ENCODE data around the gene STRADB.

STRADB gene

DNA sequence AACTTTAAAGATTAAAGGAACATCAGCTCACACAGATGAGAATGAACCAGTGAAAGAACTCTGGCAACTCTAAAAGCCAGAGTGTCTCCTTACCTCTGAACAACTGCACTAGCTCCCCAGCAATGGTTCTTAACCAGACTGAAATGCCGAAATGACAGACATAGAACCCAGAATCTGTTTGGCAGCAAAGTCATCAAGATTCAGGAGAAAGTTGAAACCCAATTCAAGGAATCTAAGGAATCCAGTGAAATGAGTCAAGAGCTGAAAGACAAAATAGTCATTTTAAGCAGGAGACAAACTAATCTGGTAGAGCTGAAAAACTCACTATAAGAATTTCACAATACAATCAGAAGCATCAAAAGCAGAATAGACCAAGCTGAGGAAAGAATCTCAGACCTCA lies 72.0 kb downstream of the STRADB start:
- Histone ChIP-seq H3K27me3 (ENCODE audit: low read length) (no peaks in the 10 kb centered on the region), H3K9ac (ENCODE audit: low read length) (no peak overlapping the region), H3K9me2 (replicated peaks; ENCODE audit: insufficient read depth, low read length) (no peaks in the 10 kb centered on the region; the same call in 1 of the 2 replicates), H3K36me3 (ENCODE audit: low read length) (no peaks in the 10 kb centered on the region), H3K4me3 (ENCODE audit: insufficient read depth, low read length, poor library complexity, severe bottlenecking) (no peak overlapping the region), H2AFZ (ENCODE audit: low read depth, low read length, severe bottlenecking) (no peak overlapping the region), H3K27ac (ENCODE audit: low read depth, low read length) (no peak overlapping the region), H3K79me2 (ENCODE audit: insufficient read depth, low read length) (no peaks in the 10 kb centered on the region), H3K4me2 (ENCODE audit: low read depth, low read length, poor library complexity, severe bottlenecking) (no peak overlapping the region), H3F3A (ENCODE audit: insufficient read depth) (no peaks in the 10 kb centered on the region), H4K20me1 (ENCODE audit: low read depth, low read length) (no peaks in the 10 kb centered on the region), H3K9me3 (ENCODE audit: insufficient read depth, low read length) (peaks cover 5% of the 10 kb centered on the region; the same call in 1 of the 2 replicates)
- TF ChIP-seq, protein P1, sequence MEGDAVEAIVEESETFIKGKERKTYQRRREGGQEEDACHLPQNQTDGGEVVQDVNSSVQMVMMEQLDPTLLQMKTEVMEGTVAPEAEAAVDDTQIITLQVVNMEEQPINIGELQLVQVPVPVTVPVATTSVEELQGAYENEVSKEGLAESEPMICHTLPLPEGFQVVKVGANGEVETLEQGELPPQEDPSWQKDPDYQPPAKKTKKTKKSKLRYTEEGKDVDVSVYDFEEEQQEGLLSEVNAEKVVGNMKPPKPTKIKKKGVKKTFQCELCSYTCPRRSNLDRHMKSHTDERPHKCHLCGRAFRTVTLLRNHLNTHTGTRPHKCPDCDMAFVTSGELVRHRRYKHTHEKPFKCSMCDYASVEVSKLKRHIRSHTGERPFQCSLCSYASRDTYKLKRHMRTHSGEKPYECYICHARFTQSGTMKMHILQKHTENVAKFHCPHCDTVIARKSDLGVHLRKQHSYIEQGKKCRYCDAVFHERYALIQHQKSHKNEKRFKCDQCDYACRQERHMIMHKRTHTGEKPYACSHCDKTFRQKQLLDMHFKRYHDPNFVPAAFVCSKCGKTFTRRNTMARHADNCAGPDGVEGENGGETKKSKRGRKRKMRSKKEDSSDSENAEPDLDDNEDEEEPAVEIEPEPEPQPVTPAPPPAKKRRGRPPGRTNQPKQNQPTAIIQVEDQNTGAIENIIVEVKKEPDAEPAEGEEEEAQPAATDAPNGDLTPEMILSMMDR (IDR thresholded peaks at IDR 0.05; ENCODE audit: insufficient read depth, low read length, poor library complexity, severe bottlenecking) = no peak
- TF ChIP-seq EZH2phosphoT487 (conservative IDR thresholded peaks at IDR 0.05; ENCODE audit: low read length) = no peak

All from SU-DHL-6 (cell line).